HG03439 (cell line): ENCODE results near the gene ELF5.

Experiments
- ATAC-seq: cut with Tn5 transposase; IDR thresholded peaks from one replicate; pipeline ENCODE4 v1.9.1; 2021; ENCODE audit warnings: mild to moderate bottlenecking, moderate library complexity; ENCODE audit not compliant: unreplicated experiment

ELF5 gene

DNA sequence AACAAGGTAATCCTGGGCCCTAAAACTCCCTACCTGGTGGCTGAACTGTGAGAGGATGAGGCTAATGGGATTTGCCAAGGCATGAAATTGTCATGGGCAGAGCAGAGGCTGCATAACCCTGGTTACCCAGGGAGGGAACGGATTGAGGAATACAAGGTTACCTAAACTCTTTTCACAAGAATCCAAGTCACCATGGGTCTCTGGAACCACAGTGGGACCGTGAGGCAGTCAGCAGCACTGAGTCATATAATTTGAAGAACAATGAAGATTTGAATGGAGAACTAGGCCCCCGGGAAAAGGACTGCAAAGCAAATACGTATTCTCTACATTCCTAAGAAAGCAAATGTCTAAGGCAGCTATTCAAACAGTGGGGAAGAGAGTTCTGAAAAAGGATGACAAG lies 55.1 kb downstream of the ELF5 start:
- ATAC-seq: no peak

DNA sequence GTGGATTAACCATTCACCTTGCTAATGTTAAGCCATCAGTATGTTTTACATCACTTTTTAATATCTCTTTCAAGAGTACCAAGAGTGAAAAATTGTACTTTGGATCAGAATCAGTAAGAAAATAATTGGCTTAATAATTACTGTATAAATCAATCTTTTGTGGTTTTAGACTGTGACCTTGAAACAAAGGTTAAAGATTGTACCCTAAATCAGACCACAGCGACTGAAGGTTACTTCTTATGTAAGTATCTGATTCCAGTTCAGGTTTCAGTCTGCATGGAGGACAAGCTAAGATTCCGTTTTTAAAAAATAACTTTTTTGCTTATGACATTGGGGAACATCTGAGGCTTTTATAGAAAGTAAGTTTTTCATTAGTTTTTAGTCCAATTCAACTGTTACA lies 56.0 kb downstream of the ELF5 start:
- ATAC-seq: no peak

- ATAC-seq: no peak
These were observed 59.1 kb downstream of the ELF5 start for GRCh38 chr11:34454308-34455032.

DNA sequence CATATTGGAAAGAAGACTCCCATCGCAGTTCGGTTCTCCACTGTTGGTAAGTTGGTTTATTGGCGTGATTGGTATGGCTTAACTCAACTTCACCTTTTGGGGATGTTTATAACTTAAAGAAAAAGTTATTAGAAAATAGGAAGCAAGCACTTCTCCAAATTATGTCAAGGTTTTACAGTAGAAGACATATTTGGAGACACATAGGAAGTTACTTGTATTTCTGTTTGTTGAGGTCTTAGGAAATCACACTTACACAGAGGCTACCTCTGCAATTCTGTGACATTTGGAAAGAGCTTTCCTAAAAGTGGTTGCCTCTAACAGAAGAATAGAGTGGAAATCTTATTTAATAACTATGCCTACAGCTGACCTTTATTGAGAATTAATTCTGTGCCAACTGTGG lies 62.5 kb downstream of the ELF5 start:
- no peak for ATAC-seq

DNA sequence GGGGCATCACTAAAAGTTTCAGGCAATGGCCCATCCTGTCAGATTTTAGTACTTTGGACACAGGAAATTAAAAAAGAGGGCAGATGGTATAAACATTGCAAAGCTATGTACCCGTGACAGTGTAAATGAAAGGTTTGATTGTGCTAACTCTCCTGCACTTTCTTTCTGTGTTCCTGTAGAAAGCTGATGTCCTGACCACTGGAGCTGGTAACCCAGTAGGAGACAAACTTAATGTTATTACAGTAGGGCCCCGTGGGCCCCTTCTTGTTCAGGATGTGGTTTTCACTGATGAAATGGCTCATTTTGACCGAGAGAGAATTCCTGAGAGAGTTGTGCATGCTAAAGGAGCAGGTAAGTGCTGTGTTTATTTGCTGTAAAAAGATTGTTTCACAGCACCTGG lies 64.6 kb downstream of the ELF5 start:
- no peak for ATAC-seq

- ATAC-seq: no peak
These were observed 65.2 kb downstream of the ELF5 start for GRCh38 chr11:34448223-34448994.

GRCh38 chr11:34447044-34447443 lies 66.5 kb downstream of the ELF5 start:
- ATAC-seq: no peak

DNA sequence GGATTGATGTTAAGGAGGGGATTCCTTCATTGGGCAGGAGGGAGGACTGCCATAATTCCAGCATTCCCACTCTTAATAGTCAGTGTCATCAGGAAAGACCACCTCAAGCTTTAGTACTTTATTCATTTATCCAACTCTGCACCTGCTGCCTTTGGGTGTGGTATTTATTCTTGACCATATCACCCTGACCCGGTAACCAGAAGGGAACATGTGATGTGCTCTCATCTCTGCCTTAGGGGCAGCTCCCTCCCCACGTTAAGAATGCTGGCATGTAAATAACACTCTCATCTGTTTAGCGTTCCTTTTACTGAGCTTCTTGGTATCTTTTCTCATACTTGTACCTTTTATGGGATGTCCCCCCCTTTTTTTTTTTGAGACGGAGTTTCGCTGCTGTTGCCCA lies 67.2 kb downstream of the ELF5 start:
- no peak for ATAC-seq

DNA sequence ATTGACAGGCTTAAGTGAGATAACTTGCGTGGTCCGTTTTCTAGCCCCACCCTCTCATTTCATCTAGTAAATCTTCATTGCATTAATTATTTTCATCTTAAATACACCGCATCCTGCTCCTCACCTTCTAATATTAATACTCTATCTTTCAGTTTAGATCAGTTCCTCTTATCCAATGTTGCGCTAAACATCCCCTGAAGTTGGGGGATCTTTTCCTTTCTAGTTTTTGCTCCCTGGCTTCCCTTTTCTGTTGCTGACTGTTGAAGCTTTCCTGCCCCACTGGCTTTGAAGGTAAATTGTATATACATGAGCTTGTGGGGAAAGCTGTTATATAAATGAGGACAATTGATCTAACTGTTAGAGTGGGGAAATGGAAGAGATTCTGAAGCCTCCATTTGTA lies 67.6 kb downstream of the ELF5 start:
- no peak for ATAC-seq

- ATAC-seq: no peak
These were observed 69.2 kb downstream of the ELF5 start for GRCh38 chr11:34444428-34444827.

DNA sequence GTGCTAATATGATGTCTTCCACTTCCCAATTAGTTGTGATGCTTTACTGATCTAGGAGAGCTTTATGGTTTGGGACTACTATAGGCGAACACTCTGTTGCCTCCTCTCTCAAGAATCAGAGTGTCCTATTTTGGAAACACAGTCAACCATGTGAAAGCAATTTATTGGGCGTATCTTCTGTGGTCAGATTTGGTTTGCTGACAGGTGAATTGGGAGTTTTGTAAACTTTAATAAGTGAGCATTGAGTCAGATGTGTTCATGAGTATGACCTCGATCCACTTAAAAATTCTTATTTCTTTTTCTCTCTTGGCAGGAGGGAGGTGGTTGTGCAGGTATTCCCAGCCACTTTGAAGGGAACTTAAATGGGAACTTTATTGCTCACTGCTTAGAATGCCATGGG lies 70.5 kb downstream of the ELF5 start:
- no peak for ATAC-seq

GRCh38 chr11:34441814-34442213 lies 71.8 kb downstream of the ELF5 start:
- no peak for ATAC-seq

DNA sequence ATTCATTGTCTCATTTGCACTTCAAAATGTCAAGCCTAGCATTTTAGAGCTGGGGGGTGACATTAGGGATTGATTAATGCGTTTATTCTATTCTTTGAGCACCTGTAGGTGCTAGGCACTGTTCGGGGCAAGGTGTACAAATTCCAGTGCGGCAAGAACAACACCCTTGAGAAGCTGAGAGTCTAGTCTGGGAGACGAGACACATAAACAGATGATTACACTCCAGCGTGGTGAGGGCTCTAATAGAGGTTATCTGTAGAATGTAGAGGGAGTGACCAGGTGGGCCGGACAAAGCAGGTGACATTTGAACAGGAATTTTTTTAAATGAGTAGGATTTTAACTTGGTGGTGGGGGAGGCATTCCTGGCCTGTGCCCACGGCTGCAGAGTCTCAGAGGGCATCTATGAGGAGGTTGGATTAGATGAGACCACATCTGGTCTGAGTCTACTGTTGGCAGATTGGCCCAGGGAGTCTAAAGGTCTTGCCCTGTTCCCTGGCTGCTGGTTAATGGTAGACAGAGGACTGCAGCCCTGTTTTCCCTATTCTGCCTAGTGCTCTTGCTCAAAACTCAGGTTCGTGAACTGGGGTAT lies 73.9 kb downstream of the ELF5 start:
- no peak for ATAC-seq

DNA sequence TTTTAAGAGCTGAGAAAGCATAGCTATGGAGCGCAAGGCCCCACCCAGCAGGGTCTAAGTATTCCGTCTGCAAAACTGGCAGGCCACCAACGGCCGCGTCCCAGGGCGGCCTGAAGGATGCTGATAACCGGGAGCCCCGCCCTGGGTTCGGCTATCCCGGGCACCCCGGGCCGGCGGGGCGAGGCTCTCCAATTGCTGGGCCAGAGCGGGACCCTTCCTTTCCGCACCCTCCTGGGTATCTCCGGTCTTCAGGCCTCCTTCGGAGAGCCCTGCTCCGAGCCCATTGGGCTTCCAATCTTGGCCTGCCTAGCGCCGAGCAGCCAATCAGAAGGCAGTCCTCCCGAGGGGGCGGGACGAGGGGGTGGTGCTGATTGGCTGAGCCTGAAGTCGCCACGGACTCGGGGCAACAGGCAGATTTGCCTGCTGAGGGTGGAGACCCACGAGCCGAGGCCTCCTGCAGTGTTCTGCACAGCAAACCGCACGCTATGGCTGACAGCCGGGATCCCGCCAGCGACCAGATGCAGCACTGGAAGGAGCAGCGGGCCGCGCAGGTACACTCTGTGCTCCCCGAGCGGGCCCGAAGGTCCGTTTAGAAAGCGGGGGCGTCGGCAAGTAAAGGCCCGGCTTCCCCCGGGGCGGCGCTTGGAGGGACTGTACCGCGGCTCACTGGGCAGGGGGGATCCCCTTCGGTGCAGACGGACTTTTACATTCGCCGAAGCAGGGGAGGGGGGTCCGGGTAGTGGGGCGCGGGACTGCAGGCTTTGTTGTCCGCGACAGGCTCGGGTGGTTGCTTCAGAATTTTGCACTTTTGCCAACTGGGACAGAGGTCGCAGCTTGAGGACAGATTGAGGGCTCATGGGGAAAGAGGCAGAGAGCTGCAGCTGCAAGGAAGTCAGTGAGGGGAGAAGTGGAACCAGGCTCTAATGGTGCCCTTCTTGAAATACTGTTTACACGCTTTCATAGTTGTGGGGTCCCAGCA lies 74.8 kb downstream of the ELF5 start, which contains the start of gene CAT:
Gene CAT (plus strand): TSS at position 406 of the 979 bp plus-strand sequence. CDS start 80 bp downstream, at position 486.
- ATAC-seq: peak; percentile 98

DNA sequence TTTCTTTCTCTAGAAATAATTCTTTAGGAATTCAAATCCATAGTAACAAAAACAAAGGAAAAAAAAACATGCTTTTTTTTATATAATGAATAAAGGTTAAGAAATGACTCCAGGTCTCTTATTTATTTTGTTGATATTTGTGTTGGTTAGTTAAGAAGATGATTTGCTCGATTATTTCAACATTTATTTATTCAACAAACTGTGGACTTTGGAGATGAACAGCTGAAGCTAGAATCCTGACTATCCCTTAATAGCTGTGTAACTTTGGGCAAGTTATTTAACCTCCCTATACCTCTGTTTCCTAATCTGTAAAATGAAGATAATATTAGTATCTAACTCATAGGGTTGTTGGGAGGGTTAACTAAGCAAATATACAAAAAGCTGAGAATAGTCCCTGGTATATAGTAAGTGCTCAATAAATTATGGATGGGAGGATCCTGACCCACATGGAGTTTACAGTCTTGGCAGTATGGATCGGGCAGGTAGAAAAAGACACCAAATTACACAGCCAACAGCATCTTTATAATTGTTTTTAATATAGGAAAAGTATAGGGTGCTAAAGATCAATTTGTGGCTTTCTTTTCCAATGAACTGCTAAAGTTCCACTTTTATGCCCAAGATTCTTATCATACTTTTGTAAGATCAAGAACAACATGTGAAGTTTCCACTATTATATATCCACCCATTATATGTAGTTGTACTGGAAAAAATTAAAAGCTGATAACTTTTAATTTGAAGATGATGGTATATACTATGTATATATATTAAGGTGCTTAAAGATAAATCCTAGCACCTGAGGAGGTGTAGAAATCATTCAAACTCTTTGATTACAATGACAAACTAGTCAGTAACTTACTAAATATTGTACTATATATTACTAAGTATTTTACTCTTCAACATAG lies 76.1 kb downstream of the ELF5 start:
- no peak for ATAC-seq

DNA sequence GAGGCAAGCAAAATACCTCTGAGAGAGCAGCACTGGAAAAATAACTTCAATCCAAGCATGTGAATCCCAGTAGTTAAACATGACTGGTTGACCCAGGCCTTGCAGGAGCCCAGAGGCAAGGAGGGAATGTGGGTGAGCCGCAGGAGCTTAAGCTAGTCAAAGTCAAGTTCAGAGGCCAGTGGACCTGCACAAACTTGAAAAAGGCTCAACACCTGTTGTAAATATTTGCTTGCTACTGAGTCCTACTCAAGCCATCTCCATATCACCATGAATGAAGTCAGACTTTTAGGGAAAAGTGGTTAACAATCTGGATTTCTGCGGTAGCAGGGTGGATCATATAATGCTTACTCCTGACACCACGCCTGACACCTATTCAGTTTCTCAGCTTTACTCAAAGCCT lies 79.7 kb downstream of the ELF5 start:
- ATAC-seq: no peak

GRCh38 chr11:34432822-34433221 lies 80.8 kb downstream of the ELF5 start:
- no peak for ATAC-seq

DNA sequence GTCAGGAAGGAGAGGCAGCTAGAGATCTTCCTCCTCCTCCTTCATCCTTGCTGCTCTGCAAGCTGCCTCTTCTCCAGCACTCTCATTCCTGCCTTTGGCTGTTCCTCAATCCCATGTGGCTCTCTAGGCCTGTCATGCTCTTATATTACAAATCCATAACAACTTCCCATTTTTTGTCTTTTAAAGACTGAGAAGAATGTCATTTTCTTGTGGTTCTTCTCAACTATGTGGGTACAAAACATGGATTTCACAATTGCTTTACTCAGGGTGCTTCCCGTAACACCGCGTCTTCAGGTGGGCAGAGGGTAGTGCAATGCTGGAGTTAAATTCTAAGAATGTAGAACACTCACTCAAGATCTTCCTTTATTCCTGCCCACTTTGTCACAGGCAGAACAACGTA lies 81.6 kb downstream of the ELF5 start:
- ATAC-seq: no peak
